ENCODE measurements around the gene TRIM15.
"Not testable (repeated sequence)": the region's sequence is repeated elsewhere in the genome, so short reads cannot be mapped to it uniquely, and the experiment has no call there.

The TRIM15 gene

DNA sequence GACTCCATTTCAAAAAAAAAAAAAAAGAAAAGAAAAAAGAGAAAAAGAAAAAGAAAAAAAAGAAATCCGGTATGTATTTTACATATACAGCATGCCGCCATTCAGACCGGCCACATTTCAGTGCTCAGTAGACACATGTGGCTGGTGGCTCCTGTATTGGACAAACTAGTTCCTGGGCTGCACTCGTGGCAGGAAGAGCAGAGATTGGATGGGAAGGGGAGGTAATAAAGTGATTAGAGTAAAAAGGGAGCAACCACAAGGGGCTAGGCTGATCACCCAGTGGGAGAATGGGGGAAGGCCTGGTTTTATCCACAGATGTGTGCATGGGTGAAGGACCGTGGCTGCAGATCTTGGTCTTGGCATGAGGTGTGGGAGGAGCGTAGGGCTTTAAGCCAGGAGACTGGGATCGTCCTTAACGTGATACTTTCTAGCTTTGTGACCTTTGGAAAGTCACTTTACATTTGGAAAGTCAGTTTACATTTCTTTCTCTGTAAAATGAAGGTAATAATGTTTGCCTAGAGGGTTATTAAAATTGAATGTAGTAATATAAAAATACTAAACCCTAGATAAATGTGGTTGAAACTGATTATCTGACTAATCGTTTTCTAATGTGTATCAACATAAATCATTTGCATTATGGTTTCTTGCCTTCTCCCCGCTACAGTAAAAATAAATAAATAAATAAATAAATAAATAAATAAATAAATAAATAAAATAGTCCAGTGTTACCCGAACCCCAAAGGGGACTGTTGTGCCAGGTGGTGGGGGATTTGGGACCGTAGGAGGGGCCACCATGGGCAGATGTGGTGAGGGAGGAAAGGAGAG, 869 bp upstream of the TRIM15 start:
- no peak for DNase-seq (ENCODE audit: low spot score)

- no peak for DNase-seq (ENCODE audit: low spot score)
These were observed 740 bp downstream of the TRIM15 start for GRCh38 chr6:30163918-30164654.

DNA sequence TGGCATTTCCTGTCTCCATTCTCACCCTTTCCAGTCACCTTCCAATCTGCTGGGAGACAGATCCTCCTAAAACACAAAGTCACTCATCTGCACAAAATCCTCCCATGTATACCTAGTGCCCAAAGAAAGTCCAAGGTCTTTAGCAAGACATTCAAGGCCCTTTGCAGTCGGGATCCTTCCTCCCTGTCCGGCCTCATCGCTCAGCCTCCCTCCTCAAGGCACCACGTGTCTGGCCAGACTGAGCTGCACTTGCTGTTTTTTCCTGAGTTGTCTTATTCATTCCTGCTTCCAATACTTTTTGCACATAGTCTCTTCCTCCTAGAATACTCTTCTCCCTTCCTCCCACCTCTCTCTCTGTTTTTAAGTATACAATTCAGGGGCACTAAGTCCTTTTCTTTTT, 1.4 kb downstream of the TRIM15 start:
- no peak for DNase-seq (ENCODE audit: low spot score)

DNA sequence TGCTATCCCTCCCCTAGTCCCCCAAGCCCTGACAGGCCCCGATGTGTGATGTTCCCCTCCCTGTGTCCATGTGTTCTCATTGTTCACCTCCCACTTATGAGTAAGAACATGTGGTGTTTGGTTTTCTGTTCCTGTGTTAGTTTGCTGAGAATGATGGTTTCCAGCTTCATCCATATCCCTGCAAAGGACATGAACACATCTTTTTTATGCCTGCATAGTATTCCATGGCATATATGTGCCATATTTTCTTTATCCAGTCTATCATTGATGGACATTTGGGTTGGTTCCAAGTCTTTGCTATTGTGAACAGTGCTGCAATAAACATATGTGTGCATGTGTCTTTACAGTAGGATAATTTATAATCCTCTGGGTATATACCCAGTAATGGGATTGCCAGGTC, 1.9 kb downstream of the TRIM15 start:
- DNase-seq (ENCODE audit: low spot score): not testable (repeated sequence)

DNA sequence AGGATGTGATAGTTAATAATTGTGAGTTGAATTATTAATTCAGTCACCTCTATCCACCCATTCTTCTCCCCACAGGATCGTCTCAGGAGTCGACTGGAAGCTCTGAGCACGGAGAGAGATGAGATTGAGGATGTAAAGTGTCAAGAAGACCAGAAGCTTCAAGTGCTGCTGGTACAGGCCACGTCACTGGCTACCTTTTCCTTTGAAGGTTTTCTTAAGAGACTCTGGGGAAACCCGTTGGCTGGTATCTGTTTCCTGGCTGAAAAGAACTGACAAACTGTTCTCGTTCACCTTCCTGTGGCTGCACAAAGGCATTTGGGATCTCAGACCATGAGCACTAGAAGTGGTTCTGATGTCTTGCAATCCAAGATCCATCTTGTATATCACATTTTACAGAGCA, 3.8 kb downstream of the TRIM15 start:
- DNase-seq (ENCODE audit: low spot score): peak; percentile 8

- DNase-seq (ENCODE audit: low spot score): no peak
These were observed 5.4 kb downstream of the TRIM15 start for GRCh38 chr6:30168741-30169140.

DNA sequence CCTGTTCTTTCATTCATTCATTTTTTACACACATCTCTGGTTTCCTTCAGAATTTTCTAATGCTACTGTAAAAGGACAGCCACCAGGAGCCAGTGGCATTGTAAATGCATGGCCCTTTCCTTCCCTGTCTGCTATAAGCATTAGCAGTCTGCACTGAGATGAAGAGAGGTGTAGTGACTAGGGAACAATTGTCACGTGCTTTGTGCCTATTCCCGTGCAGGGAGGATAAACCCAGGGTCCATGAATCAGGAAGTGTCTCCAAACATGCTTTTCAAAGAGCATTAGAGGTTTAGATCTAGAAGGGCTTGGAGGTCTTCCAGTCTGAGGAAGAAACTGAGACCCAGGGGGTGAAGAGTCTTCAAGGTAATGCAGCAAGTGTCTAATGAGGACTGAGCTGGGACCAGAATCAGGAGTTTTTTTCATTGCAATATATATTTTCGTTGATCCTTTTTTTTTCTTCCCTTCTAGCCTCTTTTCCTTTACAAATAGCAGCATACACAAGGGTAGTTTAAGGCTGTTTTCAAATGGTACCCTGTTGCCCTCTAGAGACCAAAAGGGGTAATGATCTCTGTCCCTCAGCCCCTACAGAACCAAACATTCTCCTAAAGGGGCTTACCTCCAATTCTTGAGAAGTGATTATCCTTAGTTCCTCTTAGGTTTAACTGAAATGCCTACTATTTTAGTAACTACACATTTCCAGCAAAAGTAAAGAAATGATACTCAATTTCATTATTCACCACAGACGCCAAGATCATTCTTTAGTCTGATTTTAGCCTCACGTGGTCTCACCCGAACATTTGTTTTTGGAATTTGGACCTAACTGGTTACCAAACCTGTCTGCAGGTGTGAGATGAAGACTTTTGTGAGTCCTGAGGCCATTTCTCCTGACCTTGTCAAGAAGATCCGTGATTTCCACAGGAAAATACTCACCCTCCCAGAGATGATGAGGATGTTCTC, 6.6 kb downstream of the TRIM15 start:
- peak; percentile 46 for DNase-seq (ENCODE audit: low spot score)

DNA sequence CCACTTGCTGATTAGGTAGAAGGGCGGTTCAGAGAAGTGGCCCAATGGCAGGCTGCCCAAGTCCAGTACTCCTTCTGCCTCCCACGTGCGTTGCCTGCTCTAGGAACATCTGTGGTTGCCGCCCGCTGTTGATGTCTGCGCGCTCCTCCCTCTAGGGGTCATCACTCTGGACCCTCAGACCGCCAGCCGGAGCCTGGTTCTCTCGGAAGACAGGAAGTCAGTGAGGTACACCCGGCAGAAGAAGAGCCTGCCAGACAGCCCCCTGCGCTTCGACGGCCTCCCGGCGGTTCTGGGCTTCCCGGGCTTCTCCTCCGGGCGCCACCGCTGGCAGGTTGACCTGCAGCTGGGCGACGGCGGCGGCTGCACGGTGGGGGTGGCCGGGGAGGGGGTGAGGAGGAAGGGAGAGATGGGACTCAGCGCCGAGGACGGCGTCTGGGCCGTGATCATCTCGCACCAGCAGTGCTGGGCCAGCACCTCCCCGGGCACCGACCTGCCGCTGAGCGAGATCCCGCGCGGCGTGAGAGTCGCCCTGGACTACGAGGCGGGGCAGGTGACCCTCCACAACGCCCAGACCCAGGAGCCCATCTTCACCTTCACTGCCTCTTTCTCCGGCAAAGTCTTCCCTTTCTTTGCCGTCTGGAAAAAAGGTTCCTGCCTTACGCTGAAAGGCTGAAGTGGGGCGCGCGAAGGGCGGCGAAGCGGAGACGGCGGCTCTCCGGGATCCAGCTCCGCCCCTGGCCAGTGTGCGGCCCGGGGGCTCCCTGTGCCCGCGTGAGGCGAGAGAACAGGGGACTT, 8.5 kb downstream of the TRIM15 start:
- no peak for DNase-seq (ENCODE audit: low spot score)

DNA sequence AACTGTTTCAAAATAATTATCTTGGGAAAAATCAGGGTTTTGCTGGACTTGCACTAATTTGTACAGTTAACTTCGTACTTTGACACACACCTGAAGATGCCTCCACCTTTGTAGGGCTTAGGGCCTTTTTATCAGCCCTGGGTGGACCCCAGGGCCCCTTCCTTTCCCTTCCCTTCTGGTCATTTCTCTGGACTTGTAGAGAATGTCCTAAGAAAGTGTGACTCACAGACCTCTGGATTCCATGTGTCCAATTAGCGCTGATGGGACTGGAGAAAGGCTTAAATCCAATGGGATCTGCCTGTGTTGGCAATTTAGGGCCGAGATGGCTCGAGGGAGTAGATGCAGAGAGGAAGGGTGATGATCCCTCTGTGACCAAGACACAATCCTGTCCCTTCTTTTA, 9.3 kb downstream of the TRIM15 start:
- no peak for DNase-seq (ENCODE audit: low spot score)

DNA sequence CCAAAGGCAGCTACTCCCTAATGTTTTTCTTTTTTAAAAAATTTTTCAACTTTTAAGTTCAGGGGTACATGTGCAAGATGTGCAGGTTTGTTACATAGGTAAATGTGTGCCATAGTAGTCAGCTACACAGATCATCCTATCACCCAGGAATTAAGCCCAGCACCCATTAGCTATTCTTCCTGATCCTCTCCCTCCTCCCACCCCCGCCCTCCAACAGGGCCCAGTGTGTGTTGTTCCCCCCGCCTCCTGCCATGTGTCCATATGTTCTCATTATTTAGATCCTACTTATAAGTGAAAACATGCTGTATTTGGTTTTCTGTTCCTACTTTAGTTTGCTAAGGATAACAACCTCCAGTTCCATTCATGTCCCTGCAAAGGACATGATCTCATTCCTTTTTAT, 12.4 kb downstream of the TRIM15 start:
- DNase-seq (ENCODE audit: low spot score): no peak

- no peak for DNase-seq (ENCODE audit: low spot score)
These were observed 15.5 kb downstream of the TRIM15 start for GRCh38 chr6:30178837-30179236.

DNA sequence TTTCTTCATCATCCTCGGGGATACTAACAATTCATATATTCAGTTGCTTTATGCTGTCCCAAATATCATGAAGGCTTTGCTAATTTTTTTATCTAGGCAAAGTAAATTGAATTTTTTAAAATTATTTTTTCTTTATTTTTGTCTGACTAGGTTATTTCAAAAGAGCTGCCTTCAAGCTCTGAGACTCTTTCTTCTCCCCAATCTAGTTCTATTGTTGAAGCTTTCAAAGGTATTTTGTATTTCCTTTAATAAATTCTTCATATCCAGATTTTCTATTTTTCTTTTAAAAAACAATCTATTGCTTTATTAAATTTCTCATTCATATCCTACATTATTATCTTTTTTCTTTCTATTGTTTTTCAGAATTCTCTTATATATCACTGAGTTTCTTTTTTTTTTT, 16.8 kb downstream of the TRIM15 start:
- no peak for DNase-seq (ENCODE audit: low spot score)

GRCh38 chr6:30184417-30185031, 21.2 kb downstream of the TRIM15 start:
- no peak for DNase-seq (ENCODE audit: low spot score)

GRCh38 chr6:30185846-30186484, 22.6 kb downstream of the TRIM15 start:
- no peak for DNase-seq (ENCODE audit: low spot score)

DNA sequence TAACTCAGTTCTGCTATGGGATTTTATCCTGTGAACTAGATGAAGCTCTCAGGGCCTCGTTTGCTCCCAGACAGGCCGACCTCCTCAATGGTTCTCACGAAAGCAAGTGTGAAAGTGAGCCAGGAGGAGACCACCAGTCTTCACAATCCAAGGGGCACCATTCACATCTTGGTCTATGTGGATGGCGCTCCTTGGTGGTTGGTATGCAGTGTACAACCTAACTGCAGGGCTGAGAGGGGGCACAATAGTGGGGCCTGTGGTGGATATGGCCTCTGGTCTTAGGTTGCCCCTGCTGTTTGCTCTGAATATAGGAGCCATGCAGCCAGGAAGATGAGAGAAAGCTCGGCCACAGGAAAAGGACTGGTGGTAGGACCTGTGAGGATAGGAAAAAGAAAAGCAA, 25.2 kb downstream of the TRIM15 start:
- DNase-seq (ENCODE audit: low spot score): no peak

DNA sequence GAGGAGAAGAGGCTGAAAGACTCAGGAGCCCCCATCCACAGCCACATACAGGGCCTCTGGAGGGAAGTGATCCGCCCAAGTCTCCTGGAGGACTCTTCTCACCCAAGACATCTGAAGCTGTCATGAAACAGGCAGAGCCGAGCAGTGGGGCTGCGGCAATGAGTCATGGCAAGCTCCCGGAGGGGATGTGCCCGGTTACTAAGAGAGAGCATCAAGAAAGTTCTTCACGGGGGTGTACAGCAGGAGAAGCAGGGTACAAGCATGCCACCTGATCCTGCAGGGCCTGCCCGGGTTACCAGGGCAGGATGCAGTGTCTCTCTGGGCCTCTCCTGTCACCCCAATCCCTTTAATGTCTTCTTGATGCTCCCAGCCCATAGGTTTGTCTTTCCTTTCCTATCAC, 28.7 kb downstream of the TRIM15 start:
- DNase-seq (ENCODE audit: low spot score): no peak

DNA sequence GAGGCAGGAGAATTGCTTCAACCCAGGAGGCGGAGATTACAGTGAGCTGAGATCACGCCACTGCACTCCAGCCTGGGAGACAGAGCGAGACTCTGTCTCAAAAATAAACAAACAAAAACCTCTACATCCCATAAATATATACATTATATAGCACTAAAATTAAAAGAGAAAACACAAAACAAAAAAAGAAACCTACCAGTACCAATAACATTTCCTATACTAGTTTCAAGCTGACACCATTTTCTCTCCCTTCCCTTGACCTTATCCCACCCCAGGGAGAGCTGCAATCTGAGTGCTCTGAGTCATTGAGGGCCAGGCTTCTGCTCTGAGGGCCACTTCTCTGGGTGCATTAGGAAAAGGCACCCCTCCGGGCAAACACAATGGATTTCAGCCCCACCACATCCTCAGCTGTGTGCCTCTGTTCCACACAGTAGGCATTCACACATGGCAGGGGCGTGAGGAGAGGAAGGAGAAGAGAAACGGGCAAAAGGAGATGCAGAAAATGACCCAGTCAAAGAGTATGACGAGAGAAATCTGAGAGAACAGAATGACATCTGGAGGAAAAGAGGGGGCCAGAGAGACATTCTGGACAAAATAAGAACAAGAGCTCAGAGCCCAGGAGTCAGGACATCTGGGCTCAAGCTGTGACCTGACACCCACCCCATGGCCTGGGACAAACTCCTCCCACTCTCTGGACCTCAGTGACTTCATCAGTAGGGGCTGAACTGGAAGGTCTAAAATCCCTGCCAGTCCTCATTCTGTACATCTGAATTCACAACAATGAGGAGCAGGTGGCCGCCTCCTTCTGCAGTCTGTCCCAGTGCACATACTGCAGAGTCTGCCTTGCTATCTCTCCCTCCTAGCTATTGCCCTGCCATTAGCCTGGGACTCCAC, 31.7 kb downstream of the TRIM15 start:
- DNase-seq (ENCODE audit: low spot score): no peak

DNA sequence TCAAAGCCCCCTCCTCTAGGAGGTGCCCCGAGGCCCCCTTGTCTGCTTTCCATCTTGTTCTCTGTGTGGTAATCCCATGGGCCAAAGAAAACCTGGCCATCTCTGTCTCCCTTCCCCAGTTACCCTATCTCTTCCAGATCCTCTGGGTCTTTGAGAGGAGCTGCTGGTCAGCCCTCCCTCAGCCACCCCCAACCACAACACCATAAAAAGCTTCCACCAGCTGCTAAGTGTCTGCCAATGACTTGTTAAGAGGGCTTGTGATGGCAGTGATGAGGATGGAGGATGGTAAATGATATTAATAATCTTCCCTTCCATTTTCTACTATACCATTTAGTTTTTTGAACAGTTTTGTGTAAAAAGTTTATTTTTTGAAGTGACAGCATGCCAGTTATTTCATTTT, 32.6 kb downstream of the TRIM15 start:
- DNase-seq (ENCODE audit: low spot score): no peak

GRCh38 chr6:30196376-30196775, 33.0 kb downstream of the TRIM15 start:
- DNase-seq (ENCODE audit: low spot score): no peak
